Measurements from ENCODE around the gene SEMA6B.

The SEMA6B gene

DNA sequence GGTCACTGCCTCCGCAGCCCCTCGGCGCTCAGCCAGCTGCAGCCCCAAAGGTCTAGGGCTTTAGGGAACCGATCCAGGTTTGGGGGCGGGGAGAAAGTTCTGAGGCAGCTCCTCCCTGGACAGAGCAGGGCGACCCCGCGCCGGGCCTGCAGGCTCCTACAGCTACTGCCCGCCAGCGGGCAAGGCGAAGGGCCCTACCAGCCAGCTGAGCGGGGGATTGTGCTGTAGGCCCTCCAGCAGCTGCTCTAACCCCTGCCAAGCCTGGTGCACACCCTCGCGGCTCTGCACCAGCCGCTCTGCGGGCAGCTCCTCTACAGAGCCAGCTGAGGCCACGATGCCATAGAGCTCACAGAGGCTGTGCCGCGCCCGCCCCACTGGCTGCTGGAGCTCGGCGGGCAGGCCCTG, 55.2 kb downstream of the SEMA6B start:
- TF ChIP-seq POLR2AphosphoS5 (IDR thresholded peaks at IDR 0.05; ENCODE audit: low read depth, low read length) (no peak), FOXP2 (optimal IDR thresholded peaks at IDR 0.05; ENCODE audit: borderline replicate concordance, extremely low read depth, extremely low read length, insufficient read depth) (no peak), SIN3A (IDR thresholded peaks at IDR 0.05; ENCODE audit: borderline replicate concordance, insufficient read depth, low read length) (no peak), TAF1 (IDR thresholded peaks at IDR 0.05; ENCODE audit: borderline replicate concordance, insufficient read depth, low read length) (no peak)
- TF ChIP-seq, protein P1, sequence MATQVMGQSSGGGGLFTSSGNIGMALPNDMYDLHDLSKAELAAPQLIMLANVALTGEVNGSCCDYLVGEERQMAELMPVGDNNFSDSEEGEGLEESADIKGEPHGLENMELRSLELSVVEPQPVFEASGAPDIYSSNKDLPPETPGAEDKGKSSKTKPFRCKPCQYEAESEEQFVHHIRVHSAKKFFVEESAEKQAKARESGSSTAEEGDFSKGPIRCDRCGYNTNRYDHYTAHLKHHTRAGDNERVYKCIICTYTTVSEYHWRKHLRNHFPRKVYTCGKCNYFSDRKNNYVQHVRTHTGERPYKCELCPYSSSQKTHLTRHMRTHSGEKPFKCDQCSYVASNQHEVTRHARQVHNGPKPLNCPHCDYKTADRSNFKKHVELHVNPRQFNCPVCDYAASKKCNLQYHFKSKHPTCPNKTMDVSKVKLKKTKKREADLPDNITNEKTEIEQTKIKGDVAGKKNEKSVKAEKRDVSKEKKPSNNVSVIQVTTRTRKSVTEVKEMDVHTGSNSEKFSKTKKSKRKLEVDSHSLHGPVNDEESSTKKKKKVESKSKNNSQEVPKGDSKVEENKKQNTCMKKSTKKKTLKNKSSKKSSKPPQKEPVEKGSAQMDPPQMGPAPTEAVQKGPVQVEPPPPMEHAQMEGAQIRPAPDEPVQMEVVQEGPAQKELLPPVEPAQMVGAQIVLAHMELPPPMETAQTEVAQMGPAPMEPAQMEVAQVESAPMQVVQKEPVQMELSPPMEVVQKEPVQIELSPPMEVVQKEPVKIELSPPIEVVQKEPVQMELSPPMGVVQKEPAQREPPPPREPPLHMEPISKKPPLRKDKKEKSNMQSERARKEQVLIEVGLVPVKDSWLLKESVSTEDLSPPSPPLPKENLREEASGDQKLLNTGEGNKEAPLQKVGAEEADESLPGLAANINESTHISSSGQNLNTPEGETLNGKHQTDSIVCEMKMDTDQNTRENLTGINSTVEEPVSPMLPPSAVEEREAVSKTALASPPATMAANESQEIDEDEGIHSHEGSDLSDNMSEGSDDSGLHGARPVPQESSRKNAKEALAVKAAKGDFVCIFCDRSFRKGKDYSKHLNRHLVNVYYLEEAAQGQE (IDR thresholded peaks at IDR 0.05; ENCODE audit: insufficient read depth in 1 of 2, low read depth in 2 of 2, low read length in 2 of 2), result no peak

- no peak for TF ChIP-seq POLR2AphosphoS5 (IDR thresholded peaks at IDR 0.05; ENCODE audit: low read depth, low read length)
- TF ChIP-seq, protein P1 (IDR thresholded peaks at IDR 0.05; ENCODE audit: insufficient read depth in 1 of 2, low read depth in 2 of 2, low read length in 2 of 2), result no peak
- no peak for TF ChIP-seq SIN3A (IDR thresholded peaks at IDR 0.05; ENCODE audit: borderline replicate concordance, insufficient read depth, low read length)
- TF ChIP-seq FOXP2 (optimal IDR thresholded peaks at IDR 0.05; ENCODE audit: borderline replicate concordance, extremely low read depth, extremely low read length, insufficient read depth), result no peak
Observed at GRCh38 chr19:4503825-4504170, 55.7 kb downstream of the SEMA6B start.

GRCh38 chr19:4503132-4503824, 56.2 kb downstream of the SEMA6B start:
- TF ChIP-seq, protein P1 (IDR thresholded peaks at IDR 0.05; ENCODE audit: insufficient read depth in 1 of 2, low read depth in 2 of 2, low read length in 2 of 2), result no peak
- no peak for TF ChIP-seq SIN3A (IDR thresholded peaks at IDR 0.05; ENCODE audit: borderline replicate concordance, insufficient read depth, low read length)
- TF ChIP-seq FOXP2 (optimal IDR thresholded peaks at IDR 0.05; ENCODE audit: borderline replicate concordance, extremely low read depth, extremely low read length, insufficient read depth), result no peak
- no peak for TF ChIP-seq POLR2AphosphoS5 (IDR thresholded peaks at IDR 0.05; ENCODE audit: low read depth, low read length)

DNA sequence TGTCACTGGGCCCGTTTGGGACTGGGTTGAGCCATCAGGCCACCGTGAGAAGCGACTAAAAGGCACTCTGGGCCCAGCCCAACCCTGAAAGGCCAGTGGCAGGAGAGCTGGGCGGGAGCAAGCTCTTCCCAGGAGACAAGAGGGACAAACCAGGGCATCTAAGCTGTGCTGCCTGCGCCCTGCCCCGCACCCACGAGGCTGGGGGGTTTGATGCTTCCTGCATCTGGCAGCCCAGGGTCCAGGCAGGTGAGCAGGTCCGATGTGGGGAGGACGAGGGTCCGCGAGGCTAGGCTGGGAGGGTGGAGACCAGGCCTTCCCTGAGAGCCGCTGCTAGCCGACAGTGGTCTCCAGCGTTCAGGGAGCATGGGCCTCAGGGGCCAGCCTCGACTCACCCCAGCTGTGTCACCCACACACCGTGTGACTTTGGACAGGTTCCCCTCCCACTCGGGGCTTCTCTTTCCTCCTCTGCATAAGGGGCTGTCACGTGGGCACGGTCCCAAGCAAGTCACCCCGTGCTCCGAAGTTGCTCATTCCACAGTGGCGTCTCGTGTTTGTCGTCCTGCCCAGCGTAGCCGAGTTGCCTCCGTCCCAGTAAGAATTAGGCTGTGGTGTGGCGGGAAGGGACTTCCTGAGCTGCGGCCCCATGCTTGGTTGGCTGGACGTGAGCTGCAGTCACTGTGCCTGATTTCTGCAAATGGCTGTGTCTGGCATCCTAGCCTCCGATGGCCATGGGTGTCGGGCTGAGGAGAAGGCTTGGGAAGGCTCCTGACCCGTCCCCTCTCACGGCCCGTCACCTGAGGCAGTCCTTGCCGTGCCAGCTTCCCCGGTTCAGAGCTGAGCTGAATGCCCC, 57.0 kb downstream of the SEMA6B start:
- no peak for TF ChIP-seq SIN3A (IDR thresholded peaks at IDR 0.05; ENCODE audit: borderline replicate concordance, insufficient read depth, low read length)
- TF ChIP-seq, protein P1 (IDR thresholded peaks at IDR 0.05; ENCODE audit: insufficient read depth in 1 of 2, low read depth in 2 of 2, low read length in 2 of 2), result no peak
- no peak for TF ChIP-seq TAF1 (IDR thresholded peaks at IDR 0.05; ENCODE audit: borderline replicate concordance, insufficient read depth, low read length)
- no peak for TF ChIP-seq POLR2AphosphoS5 (IDR thresholded peaks at IDR 0.05; ENCODE audit: low read depth, low read length)
- no peak for TF ChIP-seq FOXP2 (optimal IDR thresholded peaks at IDR 0.05; ENCODE audit: borderline replicate concordance, extremely low read depth, extremely low read length, insufficient read depth)
